ENCODE data around the gene NTM.

GRCh38 chr11:132174362-132175255, 804.2 kb downstream of the NTM start:
- TF ChIP-seq CTCF (IDR thresholded peaks at IDR 0.05) (no peak), EP300 (IDR thresholded peaks at IDR 0.05; ENCODE audit: low read depth) (no peak), POLR2AphosphoS5 (IDR thresholded peaks at IDR 0.05) (no peak)

All from transverse colon (tissue), 4 donors.